Measurements from ENCODE around the gene PAM.

Gene PAM

DNA sequence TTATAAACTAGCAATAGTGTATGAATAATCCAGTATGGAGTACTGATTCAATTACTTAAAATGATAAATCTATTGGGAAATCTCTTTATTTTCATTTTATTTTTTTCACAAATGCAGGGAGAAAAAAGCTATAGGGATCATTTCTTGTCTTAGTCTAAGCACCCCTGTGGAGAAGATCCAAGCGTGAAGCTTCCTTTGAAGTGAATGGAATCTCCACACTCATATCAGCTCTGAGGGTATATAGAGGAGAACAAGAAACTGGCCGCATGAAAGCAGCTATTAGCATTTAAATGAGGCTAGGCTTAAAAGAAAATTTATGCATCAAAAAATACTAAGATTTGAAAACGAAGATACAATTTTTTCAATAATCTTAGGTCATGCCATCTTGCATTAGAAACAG lies 12.9 kb upstream of the PAM start:
- Histone ChIP-seq H4K20me1 (ENCODE audit: insufficient read depth, low read length) (no peaks in the 10 kb centered on the region), H3F3A (ENCODE audit: insufficient read depth, low read length) (no peaks in the 10 kb centered on the region), H3K36me3 (replicated peaks; ENCODE audit: insufficient read depth, low read length) (no peaks in the 10 kb centered on the region), H3K4me1 (ENCODE audit: low read length) (no peaks in the 10 kb centered on the region), H3K27ac (ENCODE audit: low read length) (no peak overlapping the region), H3K27me3 (replicated peaks; ENCODE audit: insufficient read depth, low read length) (no peaks in the 10 kb centered on the region), H3K79me2 (ENCODE audit: low read length) (no peaks in the 10 kb centered on the region), H3K4me2 (ENCODE audit: low read depth, low read length) (no peak overlapping the region), H3K9me2 (replicated peaks; ENCODE audit: insufficient read depth, low read length) (no peaks in the 10 kb centered on the region), H3K9me3 (replicated peaks; ENCODE audit: insufficient read depth, low read length) (no peaks in the 10 kb centered on the region), H3K4me3 (ENCODE audit: low read length) (no peak overlapping the region), H3K9ac (ENCODE audit: low read length) (no peak overlapping the region), H2AFZ (ENCODE audit: low read length) (no peak overlapping the region)
- DNase-seq = no peak
- no peak for TF ChIP-seq EZH2 (optimal IDR thresholded peaks at IDR 0.05; ENCODE audit: low read depth, low read length)
- TF ChIP-seq, protein P1, sequence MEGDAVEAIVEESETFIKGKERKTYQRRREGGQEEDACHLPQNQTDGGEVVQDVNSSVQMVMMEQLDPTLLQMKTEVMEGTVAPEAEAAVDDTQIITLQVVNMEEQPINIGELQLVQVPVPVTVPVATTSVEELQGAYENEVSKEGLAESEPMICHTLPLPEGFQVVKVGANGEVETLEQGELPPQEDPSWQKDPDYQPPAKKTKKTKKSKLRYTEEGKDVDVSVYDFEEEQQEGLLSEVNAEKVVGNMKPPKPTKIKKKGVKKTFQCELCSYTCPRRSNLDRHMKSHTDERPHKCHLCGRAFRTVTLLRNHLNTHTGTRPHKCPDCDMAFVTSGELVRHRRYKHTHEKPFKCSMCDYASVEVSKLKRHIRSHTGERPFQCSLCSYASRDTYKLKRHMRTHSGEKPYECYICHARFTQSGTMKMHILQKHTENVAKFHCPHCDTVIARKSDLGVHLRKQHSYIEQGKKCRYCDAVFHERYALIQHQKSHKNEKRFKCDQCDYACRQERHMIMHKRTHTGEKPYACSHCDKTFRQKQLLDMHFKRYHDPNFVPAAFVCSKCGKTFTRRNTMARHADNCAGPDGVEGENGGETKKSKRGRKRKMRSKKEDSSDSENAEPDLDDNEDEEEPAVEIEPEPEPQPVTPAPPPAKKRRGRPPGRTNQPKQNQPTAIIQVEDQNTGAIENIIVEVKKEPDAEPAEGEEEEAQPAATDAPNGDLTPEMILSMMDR (IDR thresholded peaks at IDR 0.05; ENCODE audit: low read length) = no peak
- no peak for TF ChIP-seq EZH2phosphoT487 (IDR thresholded peaks at IDR 0.05; ENCODE audit: low read length)

GRCh38 chr5:102743900-102744299 lies 11.2 kb upstream of the PAM start:
- no peak overlapping the region for H3K4me2 ChIP-seq (ENCODE audit: low read depth, low read length)
- no peaks in the 10 kb centered on the region for H3K79me2 ChIP-seq (ENCODE audit: low read length)
- H3K27me3 ChIP-seq (replicated peaks; ENCODE audit: insufficient read depth, low read length) = no peaks in the 10 kb centered on the region
- no peak overlapping the region for H3K27ac ChIP-seq (ENCODE audit: low read length)
- H3K9ac ChIP-seq (ENCODE audit: low read length) = no peak overlapping the region
- H2AFZ ChIP-seq (ENCODE audit: low read length) = no peak overlapping the region
- no peaks in the 10 kb centered on the region for H4K20me1 ChIP-seq (ENCODE audit: insufficient read depth, low read length)
- H3K36me3 ChIP-seq (replicated peaks; ENCODE audit: insufficient read depth, low read length) = no peaks in the 10 kb centered on the region
- DNase-seq = no peak
- no peak for TF ChIP-seq EZH2 (optimal IDR thresholded peaks at IDR 0.05; ENCODE audit: low read depth, low read length)
- TF ChIP-seq EZH2phosphoT487 (IDR thresholded peaks at IDR 0.05; ENCODE audit: low read length) = no peak
- TF ChIP-seq, protein P1 (IDR thresholded peaks at IDR 0.05; ENCODE audit: low read length) = no peak
- no peaks in the 10 kb centered on the region for H3K9me3 ChIP-seq (replicated peaks; ENCODE audit: insufficient read depth, low read length)
- H3F3A ChIP-seq (ENCODE audit: insufficient read depth, low read length) = no peaks in the 10 kb centered on the region
- H3K4me3 ChIP-seq (ENCODE audit: low read length) = no peak overlapping the region
- no peaks in the 10 kb centered on the region for H3K9me2 ChIP-seq (replicated peaks; ENCODE audit: insufficient read depth, low read length)
- no peaks in the 10 kb centered on the region; the same call in 1 of the 2 replicates for H3K4me1 ChIP-seq (ENCODE audit: low read length)

- Histone ChIP-seq H3K9ac (ENCODE audit: low read length) (no peak overlapping the region), H3K9me3 (replicated peaks; ENCODE audit: insufficient read depth, low read length) (no peaks in the 10 kb centered on the region), H3K79me2 (ENCODE audit: low read length) (no peaks in the 10 kb centered on the region), H3K27ac (ENCODE audit: low read length) (no peak overlapping the region), H3K4me2 (ENCODE audit: low read depth, low read length) (no peak overlapping the region), H3K9me2 (replicated peaks; ENCODE audit: insufficient read depth, low read length) (no peaks in the 10 kb centered on the region), H3K36me3 (replicated peaks; ENCODE audit: insufficient read depth, low read length) (no peaks in the 10 kb centered on the region), H3K4me3 (ENCODE audit: low read length) (no peak overlapping the region), H4K20me1 (ENCODE audit: insufficient read depth, low read length) (no peaks in the 10 kb centered on the region), H2AFZ (ENCODE audit: low read length) (no peak overlapping the region), H3F3A (ENCODE audit: insufficient read depth, low read length) (no peaks in the 10 kb centered on the region), H3K27me3 (replicated peaks; ENCODE audit: insufficient read depth, low read length) (no peaks in the 10 kb centered on the region), H3K4me1 (ENCODE audit: low read length) (no peaks in the 10 kb centered on the region; the same call in 1 of the 2 replicates)
- peak; percentile 10 for DNase-seq
- TF ChIP-seq EZH2phosphoT487 (IDR thresholded peaks at IDR 0.05; ENCODE audit: low read length) (no peak), EZH2 (optimal IDR thresholded peaks at IDR 0.05; ENCODE audit: low read depth, low read length) (no peak)
- TF ChIP-seq, protein P1 (IDR thresholded peaks at IDR 0.05; ENCODE audit: low read length) = no peak
Observed at GRCh38 chr5:102747386-102748166, 7.5 kb upstream of the PAM start.

Measured in MM.1S (cell line).